Breast epithelium (tissue), 3 donors: ENCODE measurements around the gene ARMC9.

Experiments used
- CTCF ChIP-seq, 3 donors: fragments of 450-650 bp; IDR thresholded peaks; one replicate each; pipeline ENCODE4 v1.5.1; 2016 to 2017; ENCODE audit warnings: antibody characterized with exemption in 3 of 3, mild to moderate bottlenecking in 3 of 3, moderate library complexity in 3 of 3
- POLR2AphosphoS5 ChIP-seq, 3 donors: sonication (generic); formaldehyde crosslinking; IDR thresholded peaks; one replicate each; pipeline ENCODE4 v1.6.1; 2017; ENCODE audit warnings: antibody characterized with exemption in 3 of 3

GRCh38 chr2:231300020-231300721, 101.7 kb downstream of the ARMC9 start:
- TF ChIP-seq CTCF (IDR thresholded peaks at IDR 0.05) (no peak), POLR2AphosphoS5 (IDR thresholded peaks at IDR 0.05) (no peak)
